ENCODE data around the gene HOXD9.

DNA sequence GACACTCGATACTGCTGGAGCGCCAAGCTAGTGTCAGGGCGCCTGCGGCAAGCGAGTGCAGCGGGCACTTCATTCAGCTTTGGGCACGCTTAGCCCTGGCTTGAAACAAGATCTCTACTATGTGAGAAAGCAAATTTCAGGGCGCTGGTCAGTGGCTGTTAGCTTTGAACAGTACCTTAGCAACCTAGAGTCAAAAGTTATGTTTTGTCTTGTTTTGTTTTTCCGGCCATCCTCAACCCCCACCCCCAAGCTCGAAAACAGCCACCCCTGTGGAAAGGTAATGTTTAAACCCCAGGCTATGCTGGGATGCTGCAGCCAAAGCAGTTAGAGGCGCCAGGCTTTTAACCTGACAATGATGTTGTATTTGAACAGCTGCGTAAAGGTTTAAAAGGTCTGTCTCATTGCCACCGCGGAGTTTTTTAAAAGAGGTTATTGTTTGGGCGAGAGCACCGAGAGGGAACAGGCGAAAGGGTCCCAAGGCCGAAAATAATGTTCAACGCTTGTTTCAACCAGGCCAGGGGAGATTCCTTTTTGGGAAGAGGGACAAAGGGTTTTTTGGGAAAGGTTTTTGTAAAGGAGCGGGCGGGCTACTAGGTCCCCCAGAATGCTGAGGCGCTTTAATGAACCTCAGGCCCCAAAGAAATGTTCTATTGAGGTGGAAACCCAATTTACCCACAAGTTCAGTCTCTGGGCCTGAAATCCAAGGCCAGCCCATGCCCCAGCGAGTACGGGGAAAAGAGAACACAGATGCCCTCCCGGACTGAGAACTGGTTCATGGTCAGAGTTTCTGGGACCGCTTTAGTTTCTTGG lies 8.2 kb upstream of the HOXD9 start:
- TF ChIP-seq MAX (IDR thresholded peaks at IDR 0.05) = no peak
- TF ChIP-seq TAF1 (IDR thresholded peaks at IDR 0.05; ENCODE audit: low read depth) = no peak
- TF ChIP-seq EP300 (IDR thresholded peaks at IDR 0.05; ENCODE audit: borderline replicate concordance) = no peak
- TF ChIP-seq EGR1 (IDR thresholded peaks at IDR 0.05) = no peak
- no peak for TF ChIP-seq FOXM1 (IDR thresholded peaks at IDR 0.05; ENCODE audit: borderline replicate concordance, low read depth)
- no peak for TF ChIP-seq ZBTB7A (IDR thresholded peaks at IDR 0.05; ENCODE audit: low read depth)
- TF ChIP-seq NFIC (IDR thresholded peaks at IDR 0.05) = no peak
- TF ChIP-seq, protein P1, sequence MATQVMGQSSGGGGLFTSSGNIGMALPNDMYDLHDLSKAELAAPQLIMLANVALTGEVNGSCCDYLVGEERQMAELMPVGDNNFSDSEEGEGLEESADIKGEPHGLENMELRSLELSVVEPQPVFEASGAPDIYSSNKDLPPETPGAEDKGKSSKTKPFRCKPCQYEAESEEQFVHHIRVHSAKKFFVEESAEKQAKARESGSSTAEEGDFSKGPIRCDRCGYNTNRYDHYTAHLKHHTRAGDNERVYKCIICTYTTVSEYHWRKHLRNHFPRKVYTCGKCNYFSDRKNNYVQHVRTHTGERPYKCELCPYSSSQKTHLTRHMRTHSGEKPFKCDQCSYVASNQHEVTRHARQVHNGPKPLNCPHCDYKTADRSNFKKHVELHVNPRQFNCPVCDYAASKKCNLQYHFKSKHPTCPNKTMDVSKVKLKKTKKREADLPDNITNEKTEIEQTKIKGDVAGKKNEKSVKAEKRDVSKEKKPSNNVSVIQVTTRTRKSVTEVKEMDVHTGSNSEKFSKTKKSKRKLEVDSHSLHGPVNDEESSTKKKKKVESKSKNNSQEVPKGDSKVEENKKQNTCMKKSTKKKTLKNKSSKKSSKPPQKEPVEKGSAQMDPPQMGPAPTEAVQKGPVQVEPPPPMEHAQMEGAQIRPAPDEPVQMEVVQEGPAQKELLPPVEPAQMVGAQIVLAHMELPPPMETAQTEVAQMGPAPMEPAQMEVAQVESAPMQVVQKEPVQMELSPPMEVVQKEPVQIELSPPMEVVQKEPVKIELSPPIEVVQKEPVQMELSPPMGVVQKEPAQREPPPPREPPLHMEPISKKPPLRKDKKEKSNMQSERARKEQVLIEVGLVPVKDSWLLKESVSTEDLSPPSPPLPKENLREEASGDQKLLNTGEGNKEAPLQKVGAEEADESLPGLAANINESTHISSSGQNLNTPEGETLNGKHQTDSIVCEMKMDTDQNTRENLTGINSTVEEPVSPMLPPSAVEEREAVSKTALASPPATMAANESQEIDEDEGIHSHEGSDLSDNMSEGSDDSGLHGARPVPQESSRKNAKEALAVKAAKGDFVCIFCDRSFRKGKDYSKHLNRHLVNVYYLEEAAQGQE (IDR thresholded peaks at IDR 0.05; ENCODE audit: low read depth) = no peak

Measured in Ishikawa (cell line).